ENCODE measurements around the gene ZNF695.

- TF ChIP-seq CTCF (conservative IDR thresholded peaks at IDR 0.05; ENCODE audit: low read length) = no peak
- TF ChIP-seq EZH2phosphoT487 (IDR thresholded peaks at IDR 0.05; ENCODE audit: borderline replicate concordance, low read depth, low read length) = no peak
These were observed 39.4 kb upstream of the ZNF695 start for GRCh38 chr1:247047260-247047659.

Data from OCI-LY7 (cell line).